Measurements from ENCODE around the gene C1orf159. TPM values are rescaled to one million over a fixed set of nuclear protein-coding genes. Genes with fewer than 3 reads are reported as not detected.
A peak's percentile ranks its signal among the peaks of the same experiment; 100 is the strongest.

C1orf159 gene
- total and polyA plus RNA-seq, 9 of the 15 experiments (the other 6 are each of a cell fraction or from before 2014, with no cell fraction given), result 0.28 to 54.9 (median 10.6) TPM

DNA sequence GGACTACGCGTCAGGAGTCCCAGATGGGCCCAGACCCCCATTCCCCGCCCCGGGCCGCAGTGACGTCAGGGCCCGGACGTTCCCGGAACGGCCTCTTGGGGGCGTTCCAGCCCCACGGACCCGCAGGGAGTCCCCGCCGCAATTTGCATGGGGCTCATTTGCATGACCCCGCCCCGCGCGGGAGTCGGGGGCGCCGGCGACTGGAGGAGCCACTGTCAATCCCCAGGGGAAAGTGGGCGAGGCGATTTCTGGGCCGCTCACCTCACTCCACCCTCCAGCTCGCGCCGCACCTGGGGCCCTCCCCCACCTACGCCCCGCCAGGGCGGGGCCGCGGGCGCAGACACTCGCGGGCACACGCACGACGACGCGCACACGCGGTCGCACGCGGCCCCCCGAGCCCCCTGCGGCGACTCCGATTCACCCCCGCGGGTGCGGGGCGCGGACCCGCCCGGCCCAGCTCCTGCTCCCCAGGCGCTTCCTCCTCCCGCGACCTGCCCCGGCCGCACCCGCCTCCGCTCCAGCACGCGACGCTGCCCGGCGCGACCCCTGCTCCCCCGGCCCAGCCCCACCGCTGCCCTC lies 82.8 kb downstream of the C1orf159 start (continued):
- TF ChIP-seq, protein P1, sequence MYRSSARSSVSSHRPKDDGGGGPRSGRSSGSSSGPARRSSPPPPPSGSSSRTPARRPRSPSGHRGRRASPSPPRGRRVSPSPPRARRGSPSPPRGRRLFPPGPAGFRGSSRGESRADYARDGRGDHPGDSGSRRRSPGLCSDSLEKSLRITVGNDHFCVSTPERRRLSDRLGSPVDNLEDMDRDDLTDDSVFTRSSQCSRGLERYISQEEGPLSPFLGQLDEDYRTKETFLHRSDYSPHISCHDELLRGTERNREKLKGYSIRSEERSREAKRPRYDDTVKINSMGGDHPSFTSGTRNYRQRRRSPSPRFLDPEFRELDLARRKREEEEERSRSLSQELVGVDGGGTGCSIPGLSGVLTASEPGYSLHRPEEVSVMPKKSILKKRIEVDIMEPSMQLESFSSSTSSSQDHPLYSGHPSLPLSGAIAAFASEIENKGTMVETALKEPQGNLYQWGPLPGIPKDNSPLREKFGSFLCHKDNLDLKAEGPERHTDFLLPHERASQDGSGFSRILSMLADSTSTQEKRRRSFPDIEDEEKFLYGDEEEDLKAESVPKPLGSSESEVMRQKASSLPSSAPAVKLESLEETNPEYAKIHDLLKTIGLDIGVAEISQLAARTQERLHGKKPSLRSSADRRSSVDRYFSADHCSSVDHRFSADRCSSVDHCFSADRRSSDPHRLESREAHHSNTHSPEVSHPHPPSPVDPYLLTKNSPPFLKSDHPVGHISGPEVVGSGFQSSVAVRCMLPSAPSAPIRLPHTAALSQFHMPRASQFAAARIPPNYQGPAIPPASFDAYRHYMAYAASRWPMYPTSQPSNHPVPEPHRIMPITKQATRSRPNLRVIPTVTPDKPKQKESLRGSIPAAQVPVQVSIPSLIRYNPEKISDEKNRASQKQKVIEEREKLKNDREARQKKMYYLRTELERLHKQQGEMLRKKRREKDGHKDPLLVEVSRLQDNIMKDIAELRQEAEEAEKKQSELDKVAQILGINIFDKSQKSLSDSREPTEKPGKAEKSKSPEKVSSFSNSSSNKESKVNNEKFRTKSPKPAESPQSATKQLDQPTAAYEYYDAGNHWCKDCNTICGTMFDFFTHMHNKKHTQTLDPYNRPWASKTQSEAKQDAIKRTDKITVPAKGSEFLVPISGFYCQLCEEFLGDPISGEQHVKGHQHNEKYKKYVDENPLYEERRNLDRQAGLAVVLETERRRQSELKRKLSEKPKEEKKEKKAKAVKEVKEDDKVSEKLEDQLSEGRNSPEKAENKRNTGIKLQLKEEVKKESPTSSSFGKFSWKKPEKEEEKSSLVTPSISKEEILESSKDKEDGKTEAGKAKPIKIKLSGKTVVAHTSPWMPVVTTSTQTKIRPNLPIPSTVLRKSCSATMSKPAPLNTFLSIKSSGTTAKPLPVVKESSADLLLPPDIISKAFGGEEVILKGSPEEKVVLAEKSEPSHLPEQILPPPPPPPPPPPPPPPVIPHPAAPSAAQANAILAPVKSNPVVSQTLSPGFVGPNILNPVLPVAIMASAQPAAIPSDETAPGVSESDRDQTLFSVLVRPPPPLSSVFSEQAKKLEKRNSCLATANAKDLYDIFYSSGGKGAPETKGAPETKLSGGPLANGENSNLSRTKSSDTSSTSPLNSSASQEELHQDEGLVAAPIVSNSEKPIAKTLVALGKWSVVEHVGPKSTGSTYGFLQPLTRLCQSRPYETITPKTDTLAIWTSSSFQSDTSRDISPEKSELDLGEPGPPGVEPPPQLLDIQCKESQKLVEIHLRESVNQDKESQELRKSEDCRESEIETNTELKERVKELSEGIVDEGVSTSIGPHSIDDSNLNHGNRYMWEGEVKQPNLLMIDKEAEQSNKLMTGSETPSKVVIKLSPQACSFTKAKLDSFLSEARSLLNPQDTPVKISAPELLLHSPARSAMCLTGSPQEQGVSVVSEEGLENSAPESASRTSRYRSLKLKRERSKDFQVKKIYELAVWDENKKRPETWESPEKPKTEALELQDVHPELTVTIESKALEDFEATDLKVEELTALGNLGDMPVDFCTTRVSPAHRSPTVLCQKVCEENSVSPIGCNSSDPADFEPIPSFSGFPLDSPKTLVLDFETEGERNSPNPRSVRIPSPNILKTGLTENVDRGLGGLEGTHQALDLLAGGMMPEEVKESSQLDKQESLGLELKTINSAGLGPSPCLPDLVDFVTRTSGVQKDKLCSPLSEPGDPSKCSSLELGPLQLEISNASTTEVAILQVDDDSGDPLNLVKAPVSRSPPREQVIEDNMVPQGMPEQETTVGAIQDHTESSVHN (IDR thresholded peaks at IDR 0.05; ENCODE audit: borderline replicate concordance in 1 of 2, low read depth in 1 of 2), result no peak
- no peak for TF ChIP-seq SRSF7 (optimal IDR thresholded peaks at IDR 0.05; ENCODE audit: low read depth, low read length)
- TF ChIP-seq, protein P2, sequence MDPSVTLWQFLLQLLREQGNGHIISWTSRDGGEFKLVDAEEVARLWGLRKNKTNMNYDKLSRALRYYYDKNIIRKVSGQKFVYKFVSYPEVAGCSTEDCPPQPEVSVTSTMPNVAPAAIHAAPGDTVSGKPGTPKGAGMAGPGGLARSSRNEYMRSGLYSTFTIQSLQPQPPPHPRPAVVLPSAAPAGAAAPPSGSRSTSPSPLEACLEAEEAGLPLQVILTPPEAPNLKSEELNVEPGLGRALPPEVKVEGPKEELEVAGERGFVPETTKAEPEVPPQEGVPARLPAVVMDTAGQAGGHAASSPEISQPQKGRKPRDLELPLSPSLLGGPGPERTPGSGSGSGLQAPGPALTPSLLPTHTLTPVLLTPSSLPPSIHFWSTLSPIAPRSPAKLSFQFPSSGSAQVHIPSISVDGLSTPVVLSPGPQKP (CRISPR knock-in tag; IDR thresholded peaks at IDR 0.05), result no peak
- TF ChIP-seq DDX20 (tag; IDR thresholded peaks at IDR 0.05; ENCODE audit: low read depth), result no peak
- TF ChIP-seq SMAD4 (CRISPR knock-in tag; conservative IDR thresholded peaks at IDR 0.05), result peak; percentile 55; the same call in 1 of the 2 replicates
- TF ChIP-seq, protein P3, sequence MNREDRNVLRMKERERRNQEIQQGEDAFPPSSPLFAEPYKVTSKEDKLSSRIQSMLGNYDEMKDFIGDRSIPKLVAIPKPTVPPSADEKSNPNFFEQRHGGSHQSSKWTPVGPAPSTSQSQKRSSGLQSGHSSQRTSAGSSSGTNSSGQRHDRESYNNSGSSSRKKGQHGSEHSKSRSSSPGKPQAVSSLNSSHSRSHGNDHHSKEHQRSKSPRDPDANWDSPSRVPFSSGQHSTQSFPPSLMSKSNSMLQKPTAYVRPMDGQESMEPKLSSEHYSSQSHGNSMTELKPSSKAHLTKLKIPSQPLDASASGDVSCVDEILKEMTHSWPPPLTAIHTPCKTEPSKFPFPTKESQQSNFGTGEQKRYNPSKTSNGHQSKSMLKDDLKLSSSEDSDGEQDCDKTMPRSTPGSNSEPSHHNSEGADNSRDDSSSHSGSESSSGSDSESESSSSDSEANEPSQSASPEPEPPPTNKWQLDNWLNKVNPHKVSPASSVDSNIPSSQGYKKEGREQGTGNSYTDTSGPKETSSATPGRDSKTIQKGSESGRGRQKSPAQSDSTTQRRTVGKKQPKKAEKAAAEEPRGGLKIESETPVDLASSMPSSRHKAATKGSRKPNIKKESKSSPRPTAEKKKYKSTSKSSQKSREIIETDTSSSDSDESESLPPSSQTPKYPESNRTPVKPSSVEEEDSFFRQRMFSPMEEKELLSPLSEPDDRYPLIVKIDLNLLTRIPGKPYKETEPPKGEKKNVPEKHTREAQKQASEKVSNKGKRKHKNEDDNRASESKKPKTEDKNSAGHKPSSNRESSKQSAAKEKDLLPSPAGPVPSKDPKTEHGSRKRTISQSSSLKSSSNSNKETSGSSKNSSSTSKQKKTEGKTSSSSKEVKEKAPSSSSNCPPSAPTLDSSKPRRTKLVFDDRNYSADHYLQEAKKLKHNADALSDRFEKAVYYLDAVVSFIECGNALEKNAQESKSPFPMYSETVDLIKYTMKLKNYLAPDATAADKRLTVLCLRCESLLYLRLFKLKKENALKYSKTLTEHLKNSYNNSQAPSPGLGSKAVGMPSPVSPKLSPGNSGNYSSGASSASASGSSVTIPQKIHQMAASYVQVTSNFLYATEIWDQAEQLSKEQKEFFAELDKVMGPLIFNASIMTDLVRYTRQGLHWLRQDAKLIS (CRISPR knock-in tag; IDR thresholded peaks at IDR 0.05), result peak; percentile 56; the same call in 1 of the 2 replicates
- no peak for TF ChIP-seq SREBF1 (IDR thresholded peaks at IDR 0.05; ENCODE audit: borderline replicate concordance, low read depth, low read length)
- no peak for TF ChIP-seq U2AF1 (optimal IDR thresholded peaks at IDR 0.05; ENCODE audit: low read depth, low read length)
- TF ChIP-seq NBN (IDR thresholded peaks at IDR 0.05; ENCODE audit: low read depth), result no peak
- TF ChIP-seq ELF2 (CRISPR knock-in tag; IDR thresholded peaks at IDR 0.05), result no peak
- TF ChIP-seq KLF13 (tag; IDR thresholded peaks at IDR 0.05; ENCODE audit: borderline replicate concordance, low read depth), result 0 out of 2 replicates have a peak, but pooled peaks have one; percentile 28
- no peak for TF ChIP-seq POLR2B (IDR thresholded peaks at IDR 0.05; ENCODE audit: low read depth, partially characterized antibody)
- TF ChIP-seq ZNF699 (CRISPR knock-in tag; IDR thresholded peaks at IDR 0.05; ENCODE audit: insufficient replicate concordance), result no peak
